Activated CD8-positive, alpha-beta memory T cell treated with anti-CD3 and anti-CD28 coated beads for 48 hours (primary cell): ENCODE data around the gene LRRFIP1.
A peak's percentile ranks its signal among the peaks of the same experiment; 100 is the strongest.
"Not testable (repeated sequence)": the region's sequence is repeated elsewhere in the genome, so short reads cannot be mapped to it uniquely, and the experiment has no call there.

Experiments
- DNase-seq, 3 experiments: peaks; one replicate each; pipeline ENCODE4 v3.0.0-alpha.2; 2020; ENCODE audit warnings: low read depth in 2 of 3, low spot score in 2 of 3

Gene LRRFIP1

GRCh38 chr2:237742614-237743013, 115.2 kb downstream of the LRRFIP1 start:
- no peak for DNase-seq

- DNase-seq, result no peak
Measured at GRCh38 chr2:237743024-237743423, 115.6 kb downstream of the LRRFIP1 start.

- DNase-seq, result no peak
Measured at GRCh38 chr2:237743561-237744269, 116.3 kb downstream of the LRRFIP1 start.

GRCh38 chr2:237744270-237744612, 116.9 kb downstream of the LRRFIP1 start:
- no peak for DNase-seq

- DNase-seq, result peak; percentile 40 to 69 (median 69)
Measured at GRCh38 chr2:237744613-237745249, 117.3 kb downstream of the LRRFIP1 start.

- no peak for DNase-seq
Measured at GRCh38 chr2:237745250-237745613, 117.8 kb downstream of the LRRFIP1 start.

- DNase-seq, result no peak
Measured at GRCh38 chr2:237746302-237747080, 119.1 kb downstream of the LRRFIP1 start.

GRCh38 chr2:237747189-237747588, 119.8 kb downstream of the LRRFIP1 start:
- no peak for DNase-seq

- no peak for DNase-seq
Measured at GRCh38 chr2:237749002-237749401, 121.6 kb downstream of the LRRFIP1 start.

GRCh38 chr2:237749961-237750360, 122.6 kb downstream of the LRRFIP1 start:
- DNase-seq, result no peak

GRCh38 chr2:237750441-237750840, 123.1 kb downstream of the LRRFIP1 start:
- DNase-seq, result not testable (repeated sequence)

- peak in 1 of 3 experiments; percentile 44 for DNase-seq
Measured at GRCh38 chr2:237752761-237753165, 125.4 kb downstream of the LRRFIP1 start.

GRCh38 chr2:237754182-237754581, 126.8 kb downstream of the LRRFIP1 start:
- no peak for DNase-seq

- no peak for DNase-seq
Measured at GRCh38 chr2:237754626-237755248, 127.3 kb downstream of the LRRFIP1 start.

GRCh38 chr2:237757616-237758015, 130.2 kb downstream of the LRRFIP1 start:
- DNase-seq, result no peak

GRCh38 chr2:237758185-237758584, 130.8 kb downstream of the LRRFIP1 start:
- no peak for DNase-seq

GRCh38 chr2:237759176-237759575, 131.8 kb downstream of the LRRFIP1 start:
- DNase-seq, result no peak

- DNase-seq, result no peak
Measured at GRCh38 chr2:237760506-237761502, 133.4 kb downstream of the LRRFIP1 start.

- DNase-seq, result not testable (repeated sequence)
Measured at GRCh38 chr2:237762291-237763182, 135.2 kb downstream of the LRRFIP1 start.
